KMS-11 (cell line): Measurements from ENCODE around the gene EGR2.

Source experiments
- H2AFZ ChIP-seq: fragments of 200-600 bp; sonication (generic); 2 replicates; pipeline ENCODE4 v1.6.1; 2016; ENCODE audit warnings: antibody characterized with exemption, mixed run types, low read depth
- H3K27ac ChIP-seq: fragments of 200-600 bp; sonication (generic); 2 replicates; pipeline ENCODE4 v1.6.1; 2016; ENCODE audit warnings: mild to moderate bottlenecking, mixed run types
- H3K27me3 ChIP-seq: fragments of 200-600 bp; sonication (generic); 2 replicates; pipeline ENCODE4 v1.6.1; 2017; ENCODE audit warnings: mild to moderate bottlenecking, low read depth, mixed run types, moderate library complexity; ENCODE audit not compliant: insufficient read depth
- H3K36me3 ChIP-seq: fragments of 200-600 bp; sonication (generic); 2 replicates; pipeline ENCODE4 v1.6.1; 2017; ENCODE audit warnings: mild to moderate bottlenecking, mixed run types; ENCODE audit not compliant: insufficient read depth
- H3K4me1 ChIP-seq: fragments of 200-600 bp; sonication (generic); 2 replicates; pipeline ENCODE4 v1.6.1; 2016; ENCODE audit warnings: mild to moderate bottlenecking, low read depth, mixed run types; ENCODE audit not compliant: poor library complexity, severe bottlenecking
- H3K4me2 ChIP-seq: fragments of 200-600 bp; sonication (generic); 2 replicates; pipeline ENCODE4 v1.7.0; 2016; ENCODE audit warnings: mild to moderate bottlenecking, mixed run types
- H3K4me3 ChIP-seq: fragments of 200-600 bp; sonication (generic); IDR thresholded peaks from 2 replicates; pipeline ENCODE4 v1.6.1; 2017; ENCODE audit warnings: low read depth, low read length, mixed read lengths; ENCODE audit not compliant: insufficient read depth
- H3K79me2 ChIP-seq: fragments of 200-600 bp; sonication (generic); 2 replicates; pipeline ENCODE4 v1.6.1; 2016; ENCODE audit warnings: low read depth, mixed run types; ENCODE audit not compliant: insufficient read depth
- H3K9ac ChIP-seq: fragments of 200-600 bp; sonication (generic); 2 replicates; pipeline ENCODE4 v1.6.1; 2016; ENCODE audit warnings: mild to moderate bottlenecking, mixed run types
- H4K20me1 ChIP-seq: fragments of 200-600 bp; sonication (generic); 2 replicates; pipeline ENCODE4 v1.6.1; 2016; ENCODE audit warnings: mild to moderate bottlenecking, mixed run types; ENCODE audit not compliant: insufficient read depth
- CTCF ChIP-seq: fragments of 200-600 bp; sonication (generic); conservative IDR thresholded peaks from 2 replicates; pipeline ENCODE4 v1.6.1; 2017; ENCODE audit warnings: low read depth, mild to moderate bottlenecking, antibody characterized with exemption, low read length, moderate library complexity, mixed read lengths

EGR2 gene

GRCh38 chr10:62818426-62819011 lies 2.4 kb upstream of the EGR2 start:
- Histone ChIP-seq H3K4me1 (peaks cover 6% of the 10 kb centered on the region), H3K36me3 (no peaks in the 10 kb centered on the region), H3K27ac (no peak overlapping the region), H3K9ac (no peak overlapping the region), H3K4me3 (no peak overlapping the region), H4K20me1 (no peaks in the 10 kb centered on the region), H2AFZ (peak overlapping the region; percentile 91; the same call in 1 of the 2 replicates), H3K27me3 (peaks cover 18% of the 10 kb centered on the region), H3K4me2 (peak overlapping the region; percentile 97), H3K79me2 (no peaks in the 10 kb centered on the region)
- TF ChIP-seq CTCF, result no peak

- Histone ChIP-seq H4K20me1 (no peaks in the 10 kb centered on the region), H3K4me2 (peak overlapping the region; percentile 97), H3K79me2 (no peaks in the 10 kb centered on the region), H3K9ac (no peak overlapping the region), H3K4me1 (peaks cover 6% of the 10 kb centered on the region), H2AFZ (peak overlapping the region; percentile 91), H3K27ac (no peak overlapping the region), H3K36me3 (no peaks in the 10 kb centered on the region), H3K4me3 (no peak overlapping the region), H3K27me3 (peaks cover 18% of the 10 kb centered on the region)
- TF ChIP-seq CTCF, result peak; percentile 68
Measured at GRCh38 chr10:62817766-62818425, 1.7 kb upstream of the EGR2 start.

- Histone ChIP-seq H3K4me3 (no peak overlapping the region), H3K9ac (no peak overlapping the region; the same call in 1 of the 2 replicates), H3K27me3 (peaks cover 21% of the 10 kb centered on the region), H3K27ac (no peak overlapping the region), H2AFZ (peak overlapping the region; percentile 91), H3K36me3 (no peaks in the 10 kb centered on the region), H3K4me1 (peaks cover 8% of the 10 kb centered on the region), H4K20me1 (no peaks in the 10 kb centered on the region), H3K4me2 (peak overlapping the region; percentile 97), H3K79me2 (no peaks in the 10 kb centered on the region)
- no peak for TF ChIP-seq CTCF
Measured at GRCh38 chr10:62817121-62817765, 1.1 kb upstream of the EGR2 start.

- peak overlapping the region; percentile 91; the same call in 1 of the 2 replicates for H2AFZ ChIP-seq
- TF ChIP-seq CTCF, result no peak
- no peak overlapping the region for H3K27ac ChIP-seq
Measured at GRCh38 chr10:62816076-62816330, 163 bp downstream of the EGR2 start.

More at GRCh38 chr10:62816076-62816330, 163 bp downstream of the EGR2 start:
- Histone ChIP-seq H3K79me2 (no peaks in the 10 kb centered on the region), H3K27me3 (peaks cover 23% of the 10 kb centered on the region), H3K9ac (peak overlapping the region; percentile 54; the same call in 1 of the 2 replicates), H4K20me1 (0 out of 2 replicates have a peak, but pooled peaks cover 6% of the 10 kb centered on the region), H3K4me2 (peak overlapping the region; percentile 71), H3K36me3 (no peaks in the 10 kb centered on the region), H3K4me3 (no peak overlapping the region), H3K4me1 (peaks cover 21% of the 10 kb centered on the region)
